ENCODE measurements around the gene PSMB11. TPM values are rescaled to one million over a fixed set of nuclear protein-coding genes. Genes with fewer than 3 reads are reported as not detected.

PSMB11 gene
- total RNA-seq, 1 experiment from 2014 or later: not detected

GRCh38 chr14:23071921-23072539, 30.0 kb downstream of the PSMB11 start:
- Mint-ChIP-seq H3K9me3 (no peaks in the 10 kb centered on the region), H3K27ac (peak overlapping the region; percentile 98 to 100 (median 98)), H3K4me3 (peak overlapping the region; percentile 87 to 99), H3K36me3 (ENCODE audit: insufficient read depth in 1 of 3, low read depth in 3 of 3) (peaks cover 34 to 82% (median 70%) of the 10 kb centered on the region in 3 experiments; a peak in 6 of 7 replicates), H3K4me1 (peaks cover 35 to 43% of the 10 kb centered on the region in 2 experiments), H3K27me3 (ENCODE audit: low read depth) (no peaks in the 10 kb centered on the region; the same call in 1 of the 2 replicates)
- H3K23ac ChIP-seq (ENCODE audit: insufficient read length, low read depth, low read length): no peak overlapping the region
- no peak overlapping the region for H3K27ac ChIP-seq (ENCODE audit: insufficient read length, low read depth, low read length)
- no peak overlapping the region for H2BK120ac ChIP-seq (ENCODE audit: low read depth, low read length, poor library complexity, severe bottlenecking)
- no peak overlapping the region for H3T11ph ChIP-seq (ENCODE audit: low read length)
- no peak for TF ChIP-seq CTCF (conservative IDR thresholded peaks at IDR 0.05)
- WGBS (ENCODE audit: extremely low coverage, insufficient read length, low lambda C conversion rate): no CpG with 5 or more reads among the region's 5 CpGs
- no peak overlapping the region for H2BK5ac ChIP-seq (ENCODE audit: insufficient read length, low read length)
- no peak overlapping the region for H4K5ac ChIP-seq (ENCODE audit: insufficient read length, low read depth, low read length)
- no peak overlapping the region for H3K18ac ChIP-seq (ENCODE audit: insufficient read length, low read depth, low read length)
- no peak overlapping the region for H3K4ac ChIP-seq (ENCODE audit: low read depth, low read length)
- H4K91ac ChIP-seq (ENCODE audit: insufficient read length, low read depth, low read length): no peak overlapping the region
- H3K14ac ChIP-seq (ENCODE audit: insufficient read depth, low read length): no peak overlapping the region
- no peak overlapping the region for H2BK12ac ChIP-seq (ENCODE audit: insufficient read length, low read depth, low read length)
- no peak overlapping the region for H2AK5ac ChIP-seq (ENCODE audit: insufficient read length, low read length)
- H3K4me2 ChIP-seq (ENCODE audit: insufficient read depth, insufficient read length, low read length): peak overlapping the region; percentile 98
- H3K79me1 ChIP-seq (ENCODE audit: insufficient read depth, low read depth, low read length, poor library complexity, severe bottlenecking): peaks cover 9% of the 10 kb centered on the region
- H3K4me1 ChIP-seq (ENCODE audit: insufficient read depth, low read length): 0 out of 2 replicates have a peak, but pooled peaks cover 3% of the 10 kb centered on the region
- H3K9ac ChIP-seq (ENCODE audit: extremely low read depth, insufficient read length, low read length): no peak overlapping the region
- H3K56ac ChIP-seq (ENCODE audit: insufficient read length, low read depth, low read length): no peak overlapping the region
- H4K8ac ChIP-seq (replicated peaks; ENCODE audit: insufficient read length, low read depth, low read length): no peak overlapping the region
- H2BK20ac ChIP-seq (ENCODE audit: low read depth, low read length, poor library complexity, severe bottlenecking): no peak overlapping the region
- H2BK15ac ChIP-seq (ENCODE audit: low read depth, low read length): no peak overlapping the region
- DNase-seq: peak; percentile 71
- H3K23me2 ChIP-seq (ENCODE audit: insufficient read length, low read depth, low read length, poor library complexity, severe bottlenecking): peaks cover 12% of the 10 kb centered on the region
- H3K79me2 ChIP-seq (ENCODE audit: insufficient read depth, low read length): peaks cover 5% of the 10 kb centered on the region; the same call in 1 of the 2 replicates
- no peaks in the 10 kb centered on the region for H3K27me3 ChIP-seq (ENCODE audit: insufficient read depth, low read length)
- H4K20me1 ChIP-seq (ENCODE audit: control insufficient read depth, insufficient read depth, insufficient read length): peaks cover 3% of the 10 kb centered on the region
- no peak overlapping the region for H2AFZ ChIP-seq (ENCODE audit: low read length)
- no peaks in the 10 kb centered on the region for H3K9me3 ChIP-seq (ENCODE audit: control insufficient read depth, low read depth, low read length)
